HEK293 (cell line): Measurements from ENCODE around the gene SLC35E3.

Experiments used
- OVOL3 ChIP-seq: fragments of 450-650 bp; formaldehyde crosslinking; IDR thresholded peaks from 2 replicates; pipeline ENCODE4 v1.5.1; 2016; ENCODE audit warnings: missing biosample characterization, missing genetic modification characterization
- SALL2 ChIP-seq: fragments of 450-650 bp; formaldehyde crosslinking; IDR thresholded peaks from 2 replicates; pipeline ENCODE4 v1.5.0; 2017; ENCODE audit warnings: missing biosample characterization, mild to moderate bottlenecking, missing genetic modification characterization, borderline replicate concordance
- YY1 ChIP-seq: fragments of 450-650 bp; formaldehyde crosslinking; IDR thresholded peaks from 2 replicates; pipeline ENCODE4 v1.5.1; 2018; ENCODE audit warnings: missing biosample characterization, missing genetic modification characterization
- ZNF423 ChIP-seq: fragments of 450-650 bp; formaldehyde crosslinking; IDR thresholded peaks from 2 replicates; pipeline ENCODE4 v1.5.1; 2016; ENCODE audit warnings: missing biosample characterization, missing genetic modification characterization
- ZNF629 ChIP-seq: fragments of 450-650 bp; formaldehyde crosslinking; IDR thresholded peaks from 2 replicates; pipeline ENCODE4 v1.5.1; 2017; ENCODE audit warnings: missing biosample characterization, missing genetic modification characterization
- ZSCAN16 ChIP-seq: fragments of 450-650 bp; formaldehyde crosslinking; IDR thresholded peaks from 2 replicates; pipeline ENCODE4 v1.5.1; 2016; ENCODE audit warnings: missing biosample characterization, missing genetic modification characterization
- TF ChIP-seq, protein P1 (sequence below): fragments of 450-650 bp; formaldehyde crosslinking; IDR thresholded peaks from 2 replicates; pipeline ENCODE4 v1.5.1; 2016; ENCODE audit warnings: missing biosample characterization, missing genetic modification characterization, low read depth
- TF ChIP-seq, protein P2 (sequence below): fragments of 450-650 bp; formaldehyde crosslinking; IDR thresholded peaks from 2 replicates; pipeline ENCODE4 v1.5.1; 2016; ENCODE audit warnings: missing biosample characterization, missing genetic modification characterization

DNA sequence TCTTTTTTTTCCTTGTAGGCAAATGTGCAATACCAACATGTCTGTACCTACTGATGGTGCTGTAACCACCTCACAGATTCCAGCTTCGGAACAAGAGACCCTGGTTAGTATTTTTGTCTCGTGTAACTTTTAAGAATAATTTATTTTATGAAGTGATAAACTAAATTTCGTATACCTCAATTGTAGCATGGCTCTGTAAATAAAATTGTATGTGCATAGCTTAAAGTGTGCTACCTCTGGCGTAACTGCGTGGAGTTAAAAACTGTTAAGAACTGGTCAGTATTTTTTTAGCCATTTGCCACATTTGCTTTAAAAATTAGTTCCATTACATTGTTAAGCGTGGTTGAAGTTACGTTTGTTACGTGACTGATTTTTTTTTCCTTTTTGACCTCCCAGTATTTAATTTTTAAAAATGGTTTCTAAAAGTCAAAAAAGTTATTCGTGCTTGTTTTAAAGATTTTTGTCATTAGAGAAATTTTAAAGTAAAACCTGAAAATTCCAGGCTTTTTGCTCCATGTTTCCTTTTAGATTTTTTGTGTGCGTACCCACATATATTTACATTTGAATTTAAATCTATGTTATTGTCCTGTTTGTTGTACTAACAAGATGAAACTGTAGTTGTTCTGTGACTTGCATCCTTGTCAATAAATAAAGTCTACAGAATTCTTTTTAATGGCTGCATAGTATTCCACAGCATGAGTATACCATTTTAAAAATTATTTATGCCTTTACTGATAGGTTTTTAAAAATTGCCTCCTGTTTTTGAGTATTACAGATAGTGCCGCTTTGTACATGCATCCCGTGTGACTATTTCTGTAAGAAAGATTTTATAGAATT lies 63.4 kb downstream of the SLC35E3 start:
- no peak for TF ChIP-seq ZSCAN16 (tag by site-specific recombination)
- TF ChIP-seq, protein P1, sequence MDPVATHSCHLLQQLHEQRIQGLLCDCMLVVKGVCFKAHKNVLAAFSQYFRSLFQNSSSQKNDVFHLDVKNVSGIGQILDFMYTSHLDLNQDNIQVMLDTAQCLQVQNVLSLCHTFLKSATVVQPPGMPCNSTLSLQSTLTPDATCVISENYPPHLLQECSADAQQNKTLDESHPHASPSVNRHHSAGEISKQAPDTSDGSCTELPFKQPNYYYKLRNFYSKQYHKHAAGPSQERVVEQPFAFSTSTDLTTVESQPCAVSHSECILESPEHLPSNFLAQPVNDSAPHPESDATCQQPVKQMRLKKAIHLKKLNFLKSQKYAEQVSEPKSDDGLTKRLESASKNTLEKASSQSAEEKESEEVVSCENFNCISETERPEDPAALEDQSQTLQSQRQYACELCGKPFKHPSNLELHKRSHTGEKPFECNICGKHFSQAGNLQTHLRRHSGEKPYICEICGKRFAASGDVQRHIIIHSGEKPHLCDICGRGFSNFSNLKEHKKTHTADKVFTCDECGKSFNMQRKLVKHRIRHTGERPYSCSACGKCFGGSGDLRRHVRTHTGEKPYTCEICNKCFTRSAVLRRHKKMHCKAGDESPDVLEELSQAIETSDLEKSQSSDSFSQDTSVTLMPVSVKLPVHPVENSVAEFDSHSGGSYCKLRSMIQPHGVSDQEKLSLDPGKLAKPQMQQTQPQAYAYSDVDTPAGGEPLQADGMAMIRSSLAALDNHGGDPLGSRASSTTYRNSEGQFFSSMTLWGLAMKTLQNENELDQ (tag by site-specific recombination): no peak
- no peak for TF ChIP-seq SALL2 (tag by site-specific recombination)
- no peak for TF ChIP-seq ZNF629 (tag by site-specific recombination)
- TF ChIP-seq YY1: no peak
- no peak for TF ChIP-seq ZNF423 (tag by site-specific recombination)
- TF ChIP-seq, protein P2, sequence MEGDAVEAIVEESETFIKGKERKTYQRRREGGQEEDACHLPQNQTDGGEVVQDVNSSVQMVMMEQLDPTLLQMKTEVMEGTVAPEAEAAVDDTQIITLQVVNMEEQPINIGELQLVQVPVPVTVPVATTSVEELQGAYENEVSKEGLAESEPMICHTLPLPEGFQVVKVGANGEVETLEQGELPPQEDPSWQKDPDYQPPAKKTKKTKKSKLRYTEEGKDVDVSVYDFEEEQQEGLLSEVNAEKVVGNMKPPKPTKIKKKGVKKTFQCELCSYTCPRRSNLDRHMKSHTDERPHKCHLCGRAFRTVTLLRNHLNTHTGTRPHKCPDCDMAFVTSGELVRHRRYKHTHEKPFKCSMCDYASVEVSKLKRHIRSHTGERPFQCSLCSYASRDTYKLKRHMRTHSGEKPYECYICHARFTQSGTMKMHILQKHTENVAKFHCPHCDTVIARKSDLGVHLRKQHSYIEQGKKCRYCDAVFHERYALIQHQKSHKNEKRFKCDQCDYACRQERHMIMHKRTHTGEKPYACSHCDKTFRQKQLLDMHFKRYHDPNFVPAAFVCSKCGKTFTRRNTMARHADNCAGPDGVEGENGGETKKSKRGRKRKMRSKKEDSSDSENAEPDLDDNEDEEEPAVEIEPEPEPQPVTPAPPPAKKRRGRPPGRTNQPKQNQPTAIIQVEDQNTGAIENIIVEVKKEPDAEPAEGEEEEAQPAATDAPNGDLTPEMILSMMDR (tag by site-specific recombination): no peak
- no peak for TF ChIP-seq OVOL3 (tag by site-specific recombination)
